Neural cell (in vitro differentiated cells): ENCODE measurements around the gene PDGFA. TPM values are rescaled to one million over a fixed set of nuclear protein-coding genes. Genes with fewer than 3 reads are reported as not detected.

ENCODE experiments used
- H2AFZ ChIP-seq: fragments of 200-600, 300-800 bp; sonication (generic), shearing (Covaris generic); 2 replicates; pipeline ENCODE4 v1.6.0; 2014; ENCODE audit warnings: low read depth, mild to moderate bottlenecking, antibody characterized with exemption, low read length, moderate library complexity
- H3F3A ChIP-seq: fragments of 200-600 bp; shearing (Covaris generic); 2 replicates; pipeline ENCODE4 v1.6.1; 2016; ENCODE audit warnings: mild to moderate bottlenecking, moderate library complexity, mixed read lengths, antibody characterized with exemption, low read length; ENCODE audit not compliant: insufficient read depth, poor library complexity, severe bottlenecking
- H3K27ac ChIP-seq: fragments of 200-600, 300-800 bp; sonication (generic), shearing (Covaris generic); 2 replicates; pipeline ENCODE4 v1.5.1; 2014; ENCODE audit warnings: mild to moderate bottlenecking, low read length, moderate library complexity
- H3K27me3 ChIP-seq: fragments of 300-800, 200-600 bp; sonication (generic), shearing (Covaris generic); 2 replicates; pipeline ENCODE4 v1.6.0; 2014; ENCODE audit warnings: mild to moderate bottlenecking, low read depth, low read length, moderate library complexity; ENCODE audit not compliant: insufficient read depth
- H3K36me3 ChIP-seq: fragments of 300-800, 200-600 bp; sonication (generic), shearing (Covaris generic); 2 replicates; pipeline ENCODE4 v1.5.1; 2014; ENCODE audit warnings: mild to moderate bottlenecking, antibody characterized with exemption, low read length, moderate library complexity; ENCODE audit not compliant: insufficient read depth
- H3K4me2 ChIP-seq: fragments of 300-800, 200-600 bp; sonication (generic), shearing (Covaris generic); 2 replicates; pipeline ENCODE4 v1.6.0; 2014; ENCODE audit warnings: mild to moderate bottlenecking, low read length
- H3K4me3 ChIP-seq: fragments of 300-800, 200-600 bp; sonication (generic), shearing (Covaris generic); 2 replicates; pipeline ENCODE4 v1.5.1; 2014; ENCODE audit warnings: mild to moderate bottlenecking, low read length, moderate library complexity
- H3K79me2 ChIP-seq: fragments of 200-600 bp; shearing (Covaris generic); replicated peaks from 2 replicates; pipeline ENCODE4 v1.6.0; 2014; ENCODE audit warnings: mild to moderate bottlenecking, low read length, moderate library complexity; ENCODE audit not compliant: insufficient read depth
- H3K9ac ChIP-seq: fragments of 300-800, 200-600 bp; sonication (generic), shearing (Covaris generic); 2 replicates; pipeline ENCODE4 v1.6.1; 2016; ENCODE audit warnings: mild to moderate bottlenecking, low read length, mixed read lengths
- H3K9me2 ChIP-seq: fragments of 200-600 bp; shearing (Covaris generic); 2 replicates; pipeline ENCODE4 v1.6.1; 2016; ENCODE audit warnings: mild to moderate bottlenecking, low read length, mixed read lengths; ENCODE audit not compliant: insufficient read depth
- H3K9me3 ChIP-seq: fragments of 200-600, 300-800 bp; sonication (generic), shearing (Covaris generic); 2 replicates; pipeline ENCODE4 v1.6.1; 2016; ENCODE audit warnings: mild to moderate bottlenecking, mixed run types, low read length, moderate library complexity, mixed read lengths
- H4K20me1 ChIP-seq: fragments of 200-600 bp; shearing (Covaris generic); 2 replicates; pipeline ENCODE4 v1.6.1; 2016; ENCODE audit warnings: mild to moderate bottlenecking, mixed run types; ENCODE audit not compliant: insufficient read depth
- CTCF ChIP-seq: fragments of 450-650 bp; IDR thresholded peaks from 2 replicates; pipeline ENCODE4 v1.5.1; 2014; ENCODE audit warnings: antibody characterized with exemption, mild to moderate bottlenecking, moderate library complexity; ENCODE audit not compliant: poor library complexity, severe bottlenecking
- EZH2 ChIP-seq: fragments of 200-600, 300-800 bp; shearing (Covaris generic), sonication (generic); IDR thresholded peaks from 2 replicates; pipeline ENCODE4 v1.6.1; 2014; ENCODE audit warnings: antibody characterized with exemption, low read length, borderline replicate concordance, mild to moderate bottlenecking; ENCODE audit not compliant: insufficient read depth, poor library complexity, severe bottlenecking
- POLR2AphosphoS5 ChIP-seq: IDR thresholded peaks from 2 replicates; pipeline ENCODE4 v1.6.1; 2012
- RAD21 ChIP-seq: fragments of 450-650 bp; conservative IDR thresholded peaks from 2 replicates; pipeline ENCODE4 v1.6.1; 2014; ENCODE audit warnings: antibody characterized with exemption, mild to moderate bottlenecking, moderate library complexity
- REST ChIP-seq: IDR thresholded peaks from 2 replicates; pipeline ENCODE4 v1.6.1; 2012; ENCODE audit warnings: borderline replicate concordance
- SMC3 ChIP-seq: fragments of 450-650 bp; conservative IDR thresholded peaks from 2 replicates; pipeline ENCODE4 v1.6.1; 2014; ENCODE audit warnings: antibody characterized with exemption, mild to moderate bottlenecking, moderate library complexity; ENCODE audit not compliant: poor library complexity
- TAF1 ChIP-seq: IDR thresholded peaks from 2 replicates; pipeline ENCODE4 v1.6.1; 2012; ENCODE audit warnings: low read depth
- polyA plus RNA-seq: library from polyadenylated mRNA; depleted of rRNA; stranded (reverse); fragments of >200 nt; gene quantifications from 2 replicates; pipeline ENCODE4 v1.2.3, GENCODE V29; 2014

PDGFA gene
- polyA plus RNA-seq, 1 donor from 2014 or later: 4.1 TPM

- Histone ChIP-seq H3K4me3 (no peak overlapping the region), H3K79me2 (no peaks in the 10 kb centered on the region), H3K27ac (no peak overlapping the region), H3K27me3 (no peaks in the 10 kb centered on the region), H3F3A (no peaks in the 10 kb centered on the region), H3K9ac (no peak overlapping the region), H3K4me2 (no peak overlapping the region), H3K36me3 (no peaks in the 10 kb centered on the region), H2AFZ (no peak overlapping the region), H4K20me1 (no peaks in the 10 kb centered on the region), H3K9me3 (no peaks in the 10 kb centered on the region), H3K9me2 (no peaks in the 10 kb centered on the region)
- TF ChIP-seq CTCF (no peak), RAD21 (no peak), EZH2 (no peak)
These were observed 20.7 kb downstream of the PDGFA start for GRCh38 chr7:498678-499641.

- no peaks in the 10 kb centered on the region for H3K27me3 ChIP-seq
- H3K27ac ChIP-seq: no peak overlapping the region
- H3K9ac ChIP-seq: no peak overlapping the region
- H4K20me1 ChIP-seq: no peaks in the 10 kb centered on the region
- H3K9me3 ChIP-seq: no peaks in the 10 kb centered on the region
- H2AFZ ChIP-seq: no peak overlapping the region
- no peaks in the 10 kb centered on the region for H3K36me3 ChIP-seq
- no peaks in the 10 kb centered on the region for H3K79me2 ChIP-seq
- H3K4me2 ChIP-seq: no peak overlapping the region
- no peak for TF ChIP-seq SMC3
- no peak for TF ChIP-seq RAD21
- TF ChIP-seq REST: no peak
- no peak for TF ChIP-seq POLR2AphosphoS5
- no peak for TF ChIP-seq TAF1
- no peaks in the 10 kb centered on the region for H3F3A ChIP-seq
- no peak overlapping the region for H3K4me3 ChIP-seq
- no peaks in the 10 kb centered on the region for H3K9me2 ChIP-seq
These were observed 21.5 kb downstream of the PDGFA start for GRCh38 chr7:497946-498655.
